GM19324 (cell line): ENCODE measurements around the gene PLEKHB2.
"Not testable (repeated sequence)": the region's sequence is repeated elsewhere in the genome, so short reads cannot be mapped to it uniquely, and the experiment has no call there.

Source experiments
- ATAC-seq: cut with Tn5 transposase; IDR thresholded peaks from one replicate; pipeline ENCODE4 v1.9.1; 2021; ENCODE audit warnings: mild to moderate bottlenecking, moderate library complexity; ENCODE audit not compliant: unreplicated experiment, low FRiP score

The PLEKHB2 gene, protein sequence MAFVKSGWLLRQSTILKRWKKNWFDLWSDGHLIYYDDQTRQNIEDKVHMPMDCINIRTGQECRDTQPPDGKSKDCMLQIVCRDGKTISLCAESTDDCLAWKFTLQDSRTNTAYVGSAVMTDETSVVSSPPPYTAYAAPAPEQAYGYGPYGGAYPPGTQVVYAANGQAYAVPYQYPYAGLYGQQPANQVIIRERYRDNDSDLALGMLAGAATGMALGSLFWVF

DNA sequence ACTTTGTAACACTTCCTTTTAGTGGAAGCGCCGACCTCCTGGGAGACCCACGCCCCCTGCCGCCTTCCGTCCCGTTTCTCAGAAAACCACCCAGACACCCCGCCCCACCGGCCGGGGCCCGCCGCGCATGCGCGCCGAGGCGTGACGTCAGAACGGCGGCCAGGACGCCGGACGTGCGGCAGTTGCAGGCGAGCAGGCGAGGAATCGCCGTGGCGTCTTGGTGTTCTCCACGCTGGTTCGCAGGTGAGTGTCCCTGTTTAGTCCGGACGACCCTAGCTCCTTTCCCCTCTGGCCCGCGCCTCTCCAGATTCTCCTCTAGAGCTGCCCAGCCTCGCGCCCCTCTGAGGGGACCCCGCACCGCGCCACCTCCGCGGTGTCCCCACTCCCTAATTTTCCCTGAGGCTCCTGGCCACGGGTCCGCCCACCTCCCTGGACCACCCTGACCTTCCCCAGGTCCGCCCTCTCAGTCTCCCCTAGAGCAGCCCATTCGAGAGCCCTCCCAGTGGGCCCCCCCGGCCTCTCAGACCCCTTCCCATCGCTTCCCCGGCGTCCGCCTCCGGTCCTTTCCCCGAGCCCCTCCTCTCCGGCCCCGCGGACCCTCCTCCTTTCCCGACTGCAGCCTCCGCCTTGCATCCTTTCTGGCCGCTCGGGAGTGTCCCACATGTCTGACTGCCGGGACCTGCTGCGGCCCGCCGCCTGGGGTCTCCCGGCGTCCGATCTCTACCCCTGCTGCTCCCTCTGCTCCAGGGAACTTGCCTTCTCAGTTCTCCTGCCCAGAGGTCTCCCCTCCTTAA is at the start of gene PLEKHB2:
TSS of gene PLEKHB2 (plus strand) at position 181 of the 794 bp plus-strand sequence. CDS start 15,606 bp downstream, outside the sequence.
- peak; percentile 87 for ATAC-seq

DNA sequence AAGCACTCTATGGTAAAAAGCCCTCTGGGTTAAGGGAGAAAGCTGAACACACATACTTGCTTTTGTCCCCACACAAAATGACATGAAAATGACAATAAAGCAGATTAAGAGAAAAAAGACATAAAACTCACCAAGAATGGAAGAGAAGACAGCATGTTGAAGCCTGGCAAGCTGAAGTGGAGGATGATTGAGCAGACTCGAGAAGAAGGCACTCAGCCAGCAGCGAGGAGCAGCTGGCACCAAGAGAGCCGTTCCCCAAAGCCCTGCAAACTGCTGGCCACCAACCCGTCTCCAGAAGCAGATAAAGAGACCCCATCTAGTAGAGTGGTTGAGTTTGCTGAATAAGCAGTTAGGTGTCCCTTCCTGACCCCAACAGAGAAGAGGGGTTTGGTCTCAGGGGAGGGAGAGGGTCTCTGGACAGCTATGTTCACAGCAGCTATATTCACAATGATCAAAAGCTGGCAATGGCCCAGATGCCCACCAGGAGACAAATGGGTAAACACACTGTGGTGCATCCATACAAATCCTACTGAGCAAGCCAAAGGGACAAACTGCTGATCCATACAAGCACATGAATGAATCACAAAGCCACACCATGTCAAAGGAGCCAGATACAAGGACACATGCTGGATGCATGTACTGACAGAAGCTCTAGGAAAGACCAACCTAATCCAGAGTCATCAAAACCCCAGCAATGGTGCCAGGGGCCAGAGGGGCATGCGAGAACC is 48.8 kb upstream of the PLEKHB2 start:
- ATAC-seq, result no peak

- ATAC-seq, result no peak
These were observed 48.2 kb upstream of the PLEKHB2 start for GRCh38 chr2:131056932-131057287.

GRCh38 chr2:131058214-131058843 is 46.8 kb upstream of the PLEKHB2 start:
- ATAC-seq, result no peak

DNA sequence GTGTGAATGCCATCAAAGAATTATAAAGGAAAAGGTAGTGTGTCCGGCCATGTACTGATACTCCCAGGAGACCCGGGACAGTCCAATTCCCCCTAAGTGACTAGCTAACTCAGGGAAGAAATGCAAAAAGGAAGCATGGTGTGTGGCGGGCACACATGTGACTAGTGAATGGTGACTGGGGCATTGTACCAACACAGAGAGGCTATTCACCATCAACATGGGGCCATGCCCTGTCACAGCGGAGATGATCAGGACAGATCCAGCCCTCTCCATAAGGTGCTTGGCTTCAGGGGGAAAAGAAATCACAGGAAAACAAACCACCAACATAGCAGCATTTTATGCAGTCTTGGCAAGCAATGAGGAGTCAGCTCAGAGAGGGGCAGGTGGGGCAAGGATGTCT is 46.2 kb upstream of the PLEKHB2 start:
- ATAC-seq, result no peak

DNA sequence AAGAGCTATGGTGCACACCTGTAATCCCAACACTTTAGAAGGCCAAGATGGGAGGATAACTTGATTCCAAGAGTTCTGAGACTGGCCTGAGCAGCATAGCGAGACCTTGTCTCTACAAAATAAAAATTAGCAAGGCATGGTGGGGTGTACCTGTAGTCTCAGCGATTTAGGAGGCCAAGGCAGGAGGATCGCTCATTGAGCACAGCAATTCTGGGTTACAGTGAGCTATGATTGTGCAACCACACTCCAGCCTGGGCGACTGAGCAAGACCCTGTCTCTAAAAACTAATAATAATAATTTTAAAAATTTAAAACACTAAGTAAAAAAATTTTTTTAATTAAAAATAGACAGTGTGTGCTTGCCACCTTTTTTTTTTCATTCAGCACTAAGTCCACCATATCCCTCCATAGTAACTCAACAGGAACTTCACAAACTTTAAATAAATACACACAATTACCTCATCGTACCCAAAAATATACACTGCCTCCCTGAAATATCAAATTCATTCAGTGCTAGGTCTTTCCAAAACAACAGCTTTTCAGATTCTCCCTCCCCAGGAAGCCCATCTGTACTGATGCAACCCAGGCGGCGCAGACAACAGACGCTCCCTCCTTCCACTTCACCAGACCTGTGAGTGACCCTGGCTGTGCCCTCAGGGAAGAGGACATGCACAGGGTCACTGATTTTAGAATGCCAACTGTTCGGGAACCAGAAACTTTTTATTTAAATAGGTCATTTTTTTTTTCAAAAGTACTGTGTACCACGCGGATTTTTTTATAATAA is 41.4 kb upstream of the PLEKHB2 start:
- ATAC-seq, result no peak

DNA sequence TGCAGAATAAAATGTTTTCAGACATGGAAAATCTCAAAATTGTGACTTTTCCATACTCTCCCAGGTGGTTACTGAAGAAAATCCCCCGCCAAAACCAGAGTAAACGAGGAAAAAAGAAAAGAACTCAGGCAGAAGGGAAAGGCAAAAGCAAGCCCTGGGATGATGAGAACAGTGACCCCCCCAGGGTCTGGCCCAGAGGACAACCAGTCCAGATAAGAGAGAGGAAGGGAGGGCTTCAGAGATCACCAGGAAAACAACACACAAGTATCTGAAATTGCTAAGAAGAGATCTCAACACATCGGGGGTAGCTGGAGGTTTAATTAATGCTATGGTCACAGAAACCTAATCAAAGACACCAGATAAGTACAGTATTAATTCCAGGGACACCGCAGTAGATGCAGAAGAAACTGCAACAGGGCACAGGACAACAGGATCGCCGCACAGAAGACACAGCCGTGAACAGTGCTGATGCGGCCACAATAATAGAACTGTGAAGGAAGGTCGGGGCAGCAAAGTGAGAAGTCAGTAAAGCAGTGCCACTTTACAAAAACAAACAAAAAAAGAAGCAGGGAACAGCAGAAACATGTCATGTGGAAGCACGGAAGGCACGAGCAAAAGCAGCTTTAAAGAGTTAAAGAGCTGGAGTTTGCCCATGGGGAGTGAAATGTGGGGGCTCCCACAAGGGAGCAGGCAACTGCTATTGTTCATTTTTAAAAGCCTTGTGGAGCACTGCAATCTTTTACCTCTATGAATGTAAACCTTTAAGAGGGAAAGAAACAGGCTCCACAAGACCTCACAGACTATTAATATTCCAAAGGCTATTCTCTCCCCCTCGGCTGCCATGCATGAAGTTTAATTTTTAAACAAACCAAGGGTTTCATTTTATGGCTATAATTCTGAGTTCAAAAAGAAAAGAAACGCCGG is 40.3 kb upstream of the PLEKHB2 start:
- ATAC-seq, result no peak

DNA sequence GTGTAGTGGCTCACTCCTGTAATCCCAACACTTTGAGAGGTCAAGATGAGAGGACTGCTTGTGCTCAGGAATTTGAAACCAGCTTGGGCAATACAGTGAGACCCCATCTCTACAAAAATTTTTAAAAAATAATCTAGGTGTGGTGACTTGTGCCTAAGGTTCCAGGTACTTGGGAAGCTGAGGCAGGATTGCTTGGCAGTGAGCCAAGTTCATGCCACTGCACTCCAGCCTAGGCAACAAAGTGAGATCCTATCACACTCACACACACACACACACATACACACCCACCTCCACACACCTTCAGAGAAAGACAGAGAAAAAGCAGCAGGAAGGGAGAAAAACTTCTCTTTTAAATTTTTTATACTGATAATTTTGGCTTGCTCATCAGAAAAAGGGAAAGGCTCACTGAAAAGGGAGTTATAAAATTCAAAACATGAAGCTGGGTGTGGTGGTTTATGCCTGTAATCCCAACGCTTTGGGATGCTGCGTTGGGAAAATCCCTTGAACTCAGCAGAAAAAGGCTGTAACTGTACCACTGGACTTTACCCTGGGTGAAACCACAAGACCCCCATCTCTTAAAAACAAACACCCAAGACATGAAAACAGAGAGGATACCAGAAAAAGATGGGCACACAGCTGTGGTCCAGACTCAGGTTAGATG is 37.5 kb upstream of the PLEKHB2 start:
- no peak for ATAC-seq

GRCh38 chr2:131068172-131068571 is 37.0 kb upstream of the PLEKHB2 start:
- ATAC-seq, result not testable (repeated sequence)

GRCh38 chr2:131075578-131075977 is 29.6 kb upstream of the PLEKHB2 start:
- not testable (repeated sequence) for ATAC-seq

GRCh38 chr2:131076707-131077106 is 28.4 kb upstream of the PLEKHB2 start:
- no peak for ATAC-seq

- ATAC-seq, result no peak
These were observed 27.8 kb upstream of the PLEKHB2 start for GRCh38 chr2:131077182-131077846.

GRCh38 chr2:131077966-131078365 is 27.2 kb upstream of the PLEKHB2 start:
- ATAC-seq, result no peak

DNA sequence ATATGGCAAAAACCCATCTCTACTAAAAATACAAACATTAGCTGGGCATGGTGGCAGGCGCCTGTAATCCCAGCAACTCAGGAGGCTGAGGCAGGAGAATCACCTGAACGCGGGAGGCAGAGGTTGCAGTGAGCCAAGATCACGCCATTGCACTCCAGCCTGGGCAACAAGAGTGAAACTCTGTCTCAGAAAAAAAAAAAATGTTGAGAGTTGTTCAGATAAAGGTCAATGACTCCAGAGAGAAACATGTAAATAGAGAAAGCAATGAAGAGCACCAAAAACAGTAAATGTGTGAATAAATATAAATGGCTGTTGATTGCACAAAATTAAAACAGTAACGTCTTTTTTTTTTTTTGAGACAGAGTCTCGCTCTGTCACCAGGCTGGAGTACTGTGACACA is 25.2 kb upstream of the PLEKHB2 start:
- not testable (repeated sequence) for ATAC-seq

DNA sequence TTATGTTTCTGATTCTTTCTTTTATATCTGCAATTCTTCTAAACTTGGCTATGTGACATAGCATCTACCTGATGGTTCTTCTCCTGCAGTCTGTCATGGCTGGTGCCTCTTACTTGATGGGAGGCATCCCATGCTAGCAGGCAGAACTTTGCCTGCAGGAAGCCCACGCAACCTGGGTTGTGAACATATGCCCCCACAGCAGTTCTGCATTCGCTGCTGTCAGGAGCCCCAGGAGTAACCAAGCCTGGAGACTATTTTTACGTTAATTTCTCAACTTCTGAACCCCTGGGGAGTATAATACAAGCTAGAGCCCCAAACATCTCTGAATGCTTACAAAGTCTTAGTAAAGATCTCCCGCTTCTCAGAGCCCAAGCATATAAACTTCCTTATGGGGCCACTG is 23.9 kb upstream of the PLEKHB2 start:
- ATAC-seq, result no peak

DNA sequence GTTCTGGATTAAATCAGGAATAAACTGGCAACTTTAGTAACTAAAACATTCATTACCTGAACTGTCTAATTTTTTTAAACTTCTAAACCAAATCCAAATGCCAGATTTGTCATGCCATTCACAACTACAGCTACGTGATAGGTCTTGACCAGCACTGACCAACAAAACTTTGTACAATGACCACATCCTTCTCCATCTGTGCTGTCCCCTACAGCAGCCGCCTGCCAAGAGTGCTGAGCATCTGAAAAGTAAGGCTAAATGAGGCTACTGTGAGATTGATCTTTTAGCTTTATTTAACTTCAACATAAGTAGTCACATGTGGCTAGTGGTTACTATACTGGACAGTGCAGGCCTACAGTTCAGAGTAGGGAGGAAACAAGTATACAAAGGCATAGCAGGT is 19.5 kb upstream of the PLEKHB2 start:
- no peak for ATAC-seq

GRCh38 chr2:131092458-131093005 is 12.6 kb upstream of the PLEKHB2 start:
- no peak for ATAC-seq
